Duodenal mucosa (tissue), 2 donors: Measurements from ENCODE around the gene COL27A1.
"Not testable (repeated sequence)": the region's sequence is repeated elsewhere in the genome, so short reads cannot be mapped to it uniquely, and the experiment has no call there.

Experiments
- H3K27ac ChIP-seq: one replicate; pipeline ENCODE4 v1.7.0; 2013; ENCODE audit warnings: low read depth, low read length
- H3K27me3 ChIP-seq, 2 donors: one replicate each; pipeline ENCODE4 v1.7.0; 2013; ENCODE audit warnings: low read length in 2 of 2, control low read depth in 1 of 2; ENCODE audit not compliant: insufficient read depth in 2 of 2, control insufficient read depth in 1 of 2
- H3K36me3 ChIP-seq, 2 donors: one replicate each; pipeline ENCODE4 v1.7.0; 2013; ENCODE audit warnings: low read length in 2 of 2, control low read depth in 1 of 2; ENCODE audit not compliant: insufficient read depth in 2 of 2, control insufficient read depth in 1 of 2
- H3K4me1 ChIP-seq, 2 donors: one replicate each; pipeline ENCODE4 v1.7.0; 2013; ENCODE audit warnings: low read length in 2 of 2, control low read depth in 1 of 2; ENCODE audit not compliant: insufficient read depth in 2 of 2, control insufficient read depth in 1 of 2
- H3K4me3 ChIP-seq, 2 donors: one replicate each; pipeline ENCODE4 v1.7.0; 2013; ENCODE audit warnings: low read length in 2 of 2, low read depth in 1 of 2
- H3K9ac ChIP-seq, 2 donors: one replicate each; pipeline ENCODE4 v1.7.0; 2013; ENCODE audit warnings: low read length in 2 of 2, low read depth in 1 of 2
- H3K9me3 ChIP-seq, 2 donors: one replicate each; pipeline ENCODE4 v1.7.0; 2013; ENCODE audit warnings: low read length in 2 of 2, control low read depth in 1 of 2; ENCODE audit not compliant: control insufficient read depth in 1 of 2

The COL27A1 gene

GRCh38 chr9:114184866-114185265 is 29.5 kb downstream of the COL27A1 start:
- no peak overlapping the region for H3K4me3 ChIP-seq
- H3K9me3 ChIP-seq = peaks cover 0 to 2% of the 10 kb centered on the region in 2 donors
- no peaks in the 10 kb centered on the region for H3K27me3 ChIP-seq
- H3K9ac ChIP-seq = no peak overlapping the region
- H3K36me3 ChIP-seq = no peaks in the 10 kb centered on the region
- peaks cover 0 to 3% of the 10 kb centered on the region in 2 donors for H3K4me1 ChIP-seq
- H3K27ac ChIP-seq = no peak overlapping the region

GRCh38 chr9:114185570-114186490 is 30.5 kb downstream of the COL27A1 start:
- H3K27me3 ChIP-seq = no peaks in the 10 kb centered on the region
- H3K27ac ChIP-seq = no peak overlapping the region
- H3K9me3 ChIP-seq = peaks cover 0 to 8% of the 10 kb centered on the region in 2 donors
- H3K4me3 ChIP-seq = no peak overlapping the region
- no peaks in the 10 kb centered on the region for H3K36me3 ChIP-seq
- H3K4me1 ChIP-seq = peaks cover 0 to 3% of the 10 kb centered on the region in 2 donors
- no peak overlapping the region for H3K9ac ChIP-seq

- no peaks in the 10 kb centered on the region for H3K4me1 ChIP-seq
- no peak overlapping the region for H3K4me3 ChIP-seq
- H3K9me3 ChIP-seq = peaks cover 0 to 8% of the 10 kb centered on the region in 2 donors
- H3K36me3 ChIP-seq = no peaks in the 10 kb centered on the region
- no peaks in the 10 kb centered on the region for H3K27me3 ChIP-seq
- H3K27ac ChIP-seq = no peak overlapping the region
- no peak overlapping the region for H3K9ac ChIP-seq
These were observed 31.4 kb downstream of the COL27A1 start for GRCh38 chr9:114186605-114187289.

GRCh38 chr9:114187827-114188226 is 32.5 kb downstream of the COL27A1 start:
- Histone ChIP-seq H3K27me3 (no peaks in the 10 kb centered on the region), H3K4me1 (no peaks in the 10 kb centered on the region), H3K27ac (no peak overlapping the region), H3K4me3 (no peak overlapping the region), H3K9me3 (peaks cover 0 to 8% of the 10 kb centered on the region in 2 donors), H3K9ac (no peak overlapping the region), H3K36me3 (no peaks in the 10 kb centered on the region)

GRCh38 chr9:114189823-114190562 is 34.7 kb downstream of the COL27A1 start:
- H3K36me3 ChIP-seq = no peaks in the 10 kb centered on the region

GRCh38 chr9:114190563-114190905 is 35.2 kb downstream of the COL27A1 start:
- no peaks in the 10 kb centered on the region for H3K4me1 ChIP-seq
- H3K9me3 ChIP-seq = peaks cover 0 to 8% of the 10 kb centered on the region in 2 donors
- no peaks in the 10 kb centered on the region for H3K36me3 ChIP-seq
- no peak overlapping the region for H3K9ac ChIP-seq
- no peaks in the 10 kb centered on the region for H3K27me3 ChIP-seq
- no peak overlapping the region for H3K27ac ChIP-seq
- H3K4me3 ChIP-seq = no peak overlapping the region

More at GRCh38 chr9:114189823-114190562, 34.7 kb downstream of the COL27A1 start:
- Histone ChIP-seq H3K4me3 (no peak overlapping the region), H3K9me3 (peaks cover 0 to 8% of the 10 kb centered on the region in 2 donors), H3K9ac (no peak overlapping the region), H3K27me3 (no peaks in the 10 kb centered on the region), H3K27ac (no peak overlapping the region), H3K4me1 (no peaks in the 10 kb centered on the region)

GRCh38 chr9:114191402-114191801 is 36.1 kb downstream of the COL27A1 start:
- H3K4me3 ChIP-seq, H3K27ac ChIP-seq, H3K9ac ChIP-seq, H3K4me1 ChIP-seq, H3K9me3 ChIP-seq, H3K27me3 ChIP-seq, H3K36me3 ChIP-seq: not testable (repeated sequence)

GRCh38 chr9:114192539-114192938 is 37.2 kb downstream of the COL27A1 start:
- no peak overlapping the region for H3K9ac ChIP-seq
- H3K4me1 ChIP-seq = no peaks in the 10 kb centered on the region
- no peaks in the 10 kb centered on the region for H3K36me3 ChIP-seq
- H3K27ac ChIP-seq = no peak overlapping the region
- peaks cover 0 to 8% of the 10 kb centered on the region in 2 donors for H3K9me3 ChIP-seq
- H3K4me3 ChIP-seq = no peak overlapping the region
- H3K27me3 ChIP-seq = no peaks in the 10 kb centered on the region

GRCh38 chr9:114193090-114193489 is 37.8 kb downstream of the COL27A1 start:
- no peaks in the 10 kb centered on the region for H3K36me3 ChIP-seq
- H3K27ac ChIP-seq = no peak overlapping the region

GRCh38 chr9:114196117-114196516 is 40.8 kb downstream of the COL27A1 start:
- no peak overlapping the region for H3K9ac ChIP-seq
- H3K9me3 ChIP-seq = no peaks in the 10 kb centered on the region
- H3K4me3 ChIP-seq = no peak overlapping the region
- H3K27ac ChIP-seq = no peak overlapping the region
- no peaks in the 10 kb centered on the region for H3K27me3 ChIP-seq
- H3K36me3 ChIP-seq = no peaks in the 10 kb centered on the region
- H3K4me1 ChIP-seq = no peaks in the 10 kb centered on the region

More at GRCh38 chr9:114193090-114193489, 37.8 kb downstream of the COL27A1 start:
- Histone ChIP-seq H3K27me3 (no peaks in the 10 kb centered on the region), H3K9me3 (peaks cover 0 to 8% of the 10 kb centered on the region in 2 donors), H3K9ac (no peak overlapping the region), H3K4me1 (no peaks in the 10 kb centered on the region), H3K4me3 (no peak overlapping the region)
